K562 (cell line): ENCODE results near the gene TMEM14C. TPM values are rescaled to one million over a fixed set of nuclear protein-coding genes. Genes with fewer than 3 reads are reported as not detected.
A peak's percentile ranks its signal among the peaks of the same experiment; 100 is the strongest.

Experiments used
- ADNP ChIP-seq: fragments of 200-800 bp; sonication (Bioruptor generic); IDR thresholded peaks from 2 replicates; pipeline ENCODE4 v1.6.1; 2016; ENCODE audit warnings: missing genetic modification characterization, missing compliant biosample characterization
- ARID3A ChIP-seq: IDR thresholded peaks from 2 replicates; pipeline ENCODE4 v1.6.1; 2012; ENCODE audit warnings: low read depth, low read length, improper control_type of control experiment, borderline replicate concordance
- BHLHE40 ChIP-seq: IDR thresholded peaks from 2 replicates; pipeline ENCODE4 v1.6.1; 2011; ENCODE audit warnings: low read length, improper control_type of control experiment
- CBX3 ChIP-seq, 2 experiments: IDR thresholded peaks; 1 replicate in 1 of 2; 2 replicates in 1 of 2; pipeline ENCODE4 v1.6.1; 2012; ENCODE audit warnings: inconsistent platforms in 2 of 2, low read length in 2 of 2, borderline replicate concordance in 1 of 2, control low read depth in 1 of 2
- CCAR2 ChIP-seq: fragments of 200-400 bp; formaldehyde crosslinking; IDR thresholded peaks from 2 replicates; pipeline ENCODE4 v1.6.1; 2017; ENCODE audit warnings: mild to moderate bottlenecking, low read depth, low read length
- E2F8 ChIP-seq: fragments of 450-650 bp; IDR thresholded peaks from 2 replicates; pipeline ENCODE4 v1.7.1; 2018; ENCODE audit warnings: mild to moderate bottlenecking, low read depth; ENCODE audit not compliant: partially characterized antibody
- EP300 ChIP-seq: IDR thresholded peaks from 2 replicates; pipeline ENCODE4 v1.6.1; 2012; ENCODE audit warnings: low read length, improper control_type of control experiment
- HMGN3 ChIP-seq: IDR thresholded peaks from 2 replicates; pipeline ENCODE4 v1.6.1; 2011; ENCODE audit warnings: borderline replicate concordance, low read depth, mild to moderate bottlenecking, mixed read lengths, low read length; ENCODE audit not compliant: insufficient read length; ENCODE audit errors: extremely low read depth
- JUND ChIP-seq, 2 experiments: IDR thresholded peaks; 2 replicates in 1 of 2; 3 replicates in 1 of 2; pipeline ENCODE4 v1.6.1; 2011; ENCODE audit warnings: borderline replicate concordance in 2 of 2, low read depth in 2 of 2, low read length in 2 of 2, improper control_type of control experiment in 1 of 2, missing biosample characterization in 1 of 2, missing genetic modification characterization in 1 of 2, missing genetic modification reagents in 1 of 2
- MAFG ChIP-seq: fragments of 450-650 bp; conservative IDR thresholded peaks from 2 replicates; pipeline ENCODE4 v1.6.1; 2016; ENCODE audit warnings: missing genetic modification characterization, missing compliant biosample characterization
- MEIS2 ChIP-seq: fragments of 450-650 bp; IDR thresholded peaks from 2 replicates; pipeline ENCODE4 v1.6.1; 2014; ENCODE audit warnings: mild to moderate bottlenecking; ENCODE audit not compliant: partially characterized antibody
- NONO ChIP-seq, 2 experiments: fragments of 200-400 bp in 1 of 2; fragments of 450-650 bp in 1 of 2; formaldehyde crosslinking in 1 of 2; IDR thresholded peaks; 2 replicates each; pipeline ENCODE4 v1.6.1; 2017; ENCODE audit warnings: low read depth in 2 of 2, mild to moderate bottlenecking in 2 of 2, moderate library complexity in 2 of 2, low read length in 1 of 2
- NR4A1 ChIP-seq, 2 experiments: fragments of 250-450 bp in 1 of 2; fragments of 450-650 bp in 1 of 2; sonication (Bioruptor Pico) in 1 of 2; IDR thresholded peaks; 2 replicates each; pipeline versions ENCODE4 v1.4.0 to v1.6.1; 2016 to 2020; ENCODE audit warnings: mild to moderate bottlenecking in 2 of 2, missing compliant biosample characterization in 1 of 2, missing genetic modification characterization in 1 of 2, moderate library complexity in 1 of 2
- POLR2H ChIP-seq: IDR thresholded peaks from 2 replicates; pipeline ENCODE4 v1.6.1; 2016; ENCODE audit warnings: missing genetic modification characterization, low read depth, mild to moderate bottlenecking, control low read depth, missing compliant biosample characterization, moderate library complexity
- SNIP1 ChIP-seq: fragments of 450-650 bp; IDR thresholded peaks from 2 replicates; pipeline ENCODE4 v1.7.1; 2017; ENCODE audit warnings: low read depth, mild to moderate bottlenecking
- TAF1 ChIP-seq: IDR thresholded peaks from 2 replicates; pipeline ENCODE4 v1.6.1; 2011; ENCODE audit warnings: mild to moderate bottlenecking, low read length, moderate library complexity; ENCODE audit not compliant: insufficient read depth, control insufficient read depth, severe bottlenecking; ENCODE audit errors: extremely low read depth
- TAF9B ChIP-seq: fragments of 450-650 bp; IDR thresholded peaks from 2 replicates; pipeline ENCODE4 v1.6.1; 2018; ENCODE audit warnings: mild to moderate bottlenecking; ENCODE audit not compliant: partially characterized antibody
- TAL1 ChIP-seq: fragments of 450-650 bp; IDR thresholded peaks from 2 replicates; pipeline ENCODE4 v1.6.1; 2016; ENCODE audit warnings: mild to moderate bottlenecking
- THRAP3 ChIP-seq: fragments of 450-650 bp; IDR thresholded peaks from 2 replicates; pipeline ENCODE4 v1.6.1; 2016; ENCODE audit warnings: mild to moderate bottlenecking, inconsistent platforms, borderline replicate concordance
- ZBED1 ChIP-seq: IDR thresholded peaks from 2 replicates; pipeline ENCODE4 v1.6.1; 2014
- ZBTB1 ChIP-seq: sonication (generic); formaldehyde crosslinking; IDR thresholded peaks from 2 replicates; pipeline ENCODE4 v1.8.1; 2023; ENCODE audit warnings: missing genetic modification reagents, low read depth, mild to moderate bottlenecking, borderline replicate concordance
- ZBTB7A ChIP-seq: IDR thresholded peaks from 2 replicates; pipeline ENCODE4 v1.6.1; 2011; ENCODE audit warnings: low read depth, mild to moderate bottlenecking, low read length, moderate library complexity, borderline replicate concordance; ENCODE audit not compliant: control insufficient read depth
- ZFP36 ChIP-seq: fragments of 150-350 bp; IDR thresholded peaks from 2 replicates; pipeline ENCODE4 v1.6.1; 2018; ENCODE audit warnings: low read length, low read depth; ENCODE audit not compliant: partially characterized antibody
- ZFX ChIP-seq: sonication (generic); formaldehyde crosslinking; IDR thresholded peaks from 2 replicates; pipeline ENCODE4 v1.8.0; 2022; ENCODE audit warnings: mild to moderate bottlenecking, missing genetic modification reagents, moderate library complexity
- ZNF431 ChIP-seq: sonication (generic); formaldehyde crosslinking; IDR thresholded peaks from 2 replicates; pipeline ENCODE4 v1.8.0; 2022; ENCODE audit warnings: mild to moderate bottlenecking, missing genetic modification reagents
- polyA plus RNA-seq, 8 experiments: library from polyadenylated mRNA; depleted of rRNA in 4 of 8; stranded (reverse) in 5 of 8; unstranded in 3 of 8; fragments of >200 nt; fragmentation: Nextera tagmentation in 2 of 8; fragmentation: Illumina TruSeq in 1 of 8; extraction: Ambion mirVana in 2 of 8; extraction: Trizol in 1 of 8; gene quantifications; 2 replicates each; pipeline versions ENCODE4 v1.2.1 to v1.2.3, GENCODE V29; 2011 to 2014; ENCODE audit warnings: inconsistent platforms in 1 of 8, missing spikeins in 1 of 8
- total RNA-seq, 7 experiments: library from RNA; depleted of rRNA in 6 of 7; stranded (reverse); fragments of >200 nt in 6 of 7; fragmentation: Illumina TruSeq in 2 of 7; extraction: Trizol in 2 of 7; gene quantifications; 2 replicates each; pipeline versions ENCODE4 v1.2.1 to v1.2.3, GENCODE V29; 2011 to 2021; ENCODE audit warnings: low replicate concordance in 1 of 7

TMEM14C gene
- total and polyA plus RNA-seq, 9 of the 15 experiments (the other 6 are each of a cell fraction or from before 2014, with no cell fraction given) = 151 to 496 (median 263) TPM

DNA sequence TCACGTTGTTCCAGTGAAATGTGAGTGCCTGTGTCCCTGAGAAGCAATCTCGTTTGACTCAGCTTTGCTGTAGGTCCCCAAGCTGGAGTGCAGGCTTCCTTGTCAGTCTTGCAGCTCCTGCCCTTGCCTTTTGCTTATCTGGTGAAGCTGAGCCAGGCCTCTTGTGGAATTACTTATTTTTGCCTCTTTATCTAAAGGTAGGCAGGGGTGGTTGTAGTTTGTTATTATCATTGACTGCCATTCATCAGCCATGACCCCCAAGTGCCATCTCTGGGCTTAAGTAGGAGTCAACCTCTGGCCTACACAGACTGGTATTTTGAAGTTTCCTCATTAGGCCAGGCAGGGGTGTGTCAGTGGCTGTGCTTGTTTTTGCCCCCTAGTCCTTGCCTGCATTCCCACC, 26.9 kb downstream of the TMEM14C start (continued):
- TF ChIP-seq ARID3A (0 out of 2 replicates have a peak, but pooled peaks have one; percentile 46), ZBED1 (0 out of 2 replicates have a peak, but pooled peaks have one; percentile 50), CBX3 (IDR thresholded peaks at IDR 0.05; ENCODE audit: borderline replicate concordance in 1 of 2, low read length in 2 of 2) (peak in 1 of 2 experiments; percentile 51; a peak in 1 of 3 replicates), ZFX (peak; percentile 58), NR4A1 (CRISPR knock-in tag; IDR thresholded peaks at IDR 0.05) (no peak), NR4A1 (tag; IDR thresholded peaks at IDR 0.05) (no peak), CCAR2 (no peak), THRAP3 (no peak), JUND (IDR thresholded peaks at IDR 0.05; ENCODE audit: borderline replicate concordance, low read depth, low read length) (peak; percentile 18; the same call in 1 of the 2 replicates), JUND (tag; IDR thresholded peaks at IDR 0.05; ENCODE audit: borderline replicate concordance, low read depth, low read length) (no peak; the same call in 2 of the 3 replicates), POLR2H (tag) (no peak), ZNF431 (CRISPR knock-in tag) (no peak), ADNP (tag) (no peak), ZFP36 (no peak), MEIS2 (peak; percentile 74), ZBTB7A (peak; percentile 23; the same call in 1 of the 2 replicates), TAF9B (no peak), NONO (IDR thresholded peaks at IDR 0.05; ENCODE audit: low read depth in 2 of 2, low read length in 1 of 2) (no peak), BHLHE40 (peak; percentile 23; the same call in 1 of the 2 replicates), E2F8 (no peak), TAF1 (peak; percentile 50), MAFG (tag) (no peak), SNIP1 (no peak), ZBTB1 (CRISPR knock-in tag) (no peak), EP300 (peak; percentile 78; the same call in 1 of the 2 replicates), HMGN3 (no peak), TAL1 (peak; percentile 89)
